B cell (primary cell): ENCODE results near the gene RPL41. TPM values are rescaled to one million over a fixed set of nuclear protein-coding genes. Genes with fewer than 3 reads are reported as not detected.

ENCODE experiments used
- ATAC-seq: fragments of 200-7000 bp; cut with Tn5 transposase; one replicate; pipeline ENCODE4 v1.10.0; 2021; ENCODE audit warnings: low read depth, mild to moderate bottlenecking, moderate number of reproducible peaks, moderate library complexity
- CTCF ChIA-PET: fragments of 350-600 bp; sonication (Branson Sonifier 250); formaldehyde crosslinking; loops from one replicate; lab custom pipeline; 2021; ENCODE audit warnings: antibody characterized with exemption, inconsistent platforms; lab: Charles Lee
- POLR2A ChIA-PET: fragments of 350-600 bp; sonication (Branson Sonifier 250); formaldehyde crosslinking; loops from one replicate; lab custom pipeline; 2021; ENCODE audit warnings: antibody characterized with exemption; lab: Charles Lee
- DNase-seq: peaks from one replicate; pipeline ENCODE4 v3.0.0; 2013
- H2AFZ ChIP-seq: 2 replicates; pipeline ENCODE4 v1.6.1; 2012; ENCODE audit warnings: mild to moderate bottlenecking, low read depth, low read length; ENCODE audit not compliant: insufficient read depth, poor library complexity, severe bottlenecking
- H3K27ac ChIP-seq, 2 donors: 1 replicate in 1 of 2; 2 replicates in 1 of 2; pipeline ENCODE4 v1.5.1; 2012 to 2013; ENCODE audit warnings: low read length in 2 of 2, mild to moderate bottlenecking in 2 of 2, moderate library complexity in 1 of 2
- H3K27me3 ChIP-seq, 4 experiments: fragments of 200-600 bp in 1 of 4; sonication (generic) in 1 of 4; replicated peaks in 1 of 4; 1 replicate in 2 of 4; 2 replicates in 2 of 4; pipeline versions ENCODE4 v1.6.1 to v1.7.0; 2013 to 2016; ENCODE audit warnings: low read length in 3 of 4, mild to moderate bottlenecking in 2 of 4, mixed read lengths in 1 of 4, moderate library complexity in 1 of 4; ENCODE audit not compliant: insufficient read depth in 4 of 4, control insufficient read depth in 3 of 4; ENCODE audit errors: control extremely low read depth in 1 of 4
- H3K36me3 ChIP-seq, 2 experiments: replicated peaks in 1 of 2; 1 replicate in 1 of 2; 2 replicates in 1 of 2; pipeline versions ENCODE4 v1.6.1 to v1.7.1; 2013; ENCODE audit warnings: low read length in 1 of 2; ENCODE audit not compliant: insufficient read depth in 2 of 2, control insufficient read depth in 1 of 2; ENCODE audit errors: control extremely low read depth in 1 of 2, extremely low read depth in 1 of 2
- H3K4me1 ChIP-seq, 2 donors: fragments of 200-600 bp in 1 of 2; sonication (generic) in 1 of 2; 1 replicate in 1 of 2; 2 replicates in 1 of 2; pipeline versions ENCODE4 v1.5.1 to v1.6.1; 2013 to 2017; ENCODE audit warnings: low read length in 2 of 2; ENCODE audit not compliant: control insufficient read depth in 2 of 2, insufficient read depth in 2 of 2
- H3K4me2 ChIP-seq: replicated peaks from 2 replicates; pipeline ENCODE3; 2012; ENCODE audit warnings: mild to moderate bottlenecking, low read depth, low read length; ENCODE audit not compliant: poor library complexity, severe bottlenecking
- H3K4me3 ChIP-seq, 5 experiments: fragments of 200-600 bp in 1 of 5; sonication (generic) in 1 of 5; 1 replicate in 3 of 5; 2 replicates in 2 of 5; pipeline versions ENCODE4 v1.5.1 to v1.7.0; 2011 to 2016; ENCODE audit warnings: low read length in 4 of 5, mild to moderate bottlenecking in 4 of 5, low read depth in 2 of 5, control low read depth in 1 of 5, moderate library complexity in 1 of 5; ENCODE audit not compliant: insufficient read depth in 1 of 5; ENCODE audit errors: control extremely low read depth in 1 of 5, extremely low read depth in 1 of 5
- H3K79me2 ChIP-seq: fragments of 200-600 bp; sonication (generic); one replicate; pipeline ENCODE4 v1.6.0; 2016; ENCODE audit warnings: low read length; ENCODE audit not compliant: control insufficient read depth, insufficient read depth
- H3K9ac ChIP-seq: fragments of 200-600 bp; sonication (generic); 2 replicates; pipeline ENCODE4 v1.6.1; 2017; ENCODE audit warnings: mild to moderate bottlenecking, low read length, moderate library complexity
- H3K9me3 ChIP-seq, 3 donors: one replicate each; pipeline versions ENCODE4 v1.6.1 to v1.7.1; 2013; ENCODE audit warnings: low read length in 2 of 3; ENCODE audit not compliant: control insufficient read depth in 2 of 3, insufficient read depth in 1 of 3; ENCODE audit errors: control extremely low read depth in 1 of 3
- H4K20me1 ChIP-seq: 2 replicates; pipeline ENCODE4 v1.6.0; 2012; ENCODE audit warnings: mild to moderate bottlenecking, low read length; ENCODE audit not compliant: insufficient read depth, control insufficient read depth, poor library complexity, severe bottlenecking
- H3K27ac Mint-ChIP-seq: one replicate; pipeline ENCODE4 v1.8.0; 2021; ENCODE audit warnings: mixed read lengths
- H3K27me3 Mint-ChIP-seq: one replicate; pipeline ENCODE4 v1.8.0; 2021; ENCODE audit warnings: mixed read lengths
- H3K4me1 Mint-ChIP-seq: one replicate; pipeline ENCODE4 v1.8.0; 2021; ENCODE audit warnings: mixed read lengths
- H3K4me3 Mint-ChIP-seq: one replicate; pipeline ENCODE4 v1.8.0; 2021; ENCODE audit warnings: mixed read lengths
- H3K9me3 Mint-ChIP-seq: one replicate; pipeline ENCODE4 v1.8.0; 2022; ENCODE audit warnings: mixed read lengths; ENCODE audit not compliant: insufficient read depth
- CTCF ChIP-seq: fragments of 200-600 bp; IDR thresholded peaks from one replicate; pipeline ENCODE4 v1.8.0; 2022; ENCODE audit warnings: antibody characterized with exemption, mild to moderate bottlenecking
- EZH2 ChIP-seq: IDR thresholded peaks from 2 replicates; pipeline ENCODE4 v1.6.1; 2012; ENCODE audit warnings: borderline replicate concordance, low read depth, mild to moderate bottlenecking, moderate library complexity, low read length; ENCODE audit not compliant: insufficient read depth, poor library complexity, severe bottlenecking
- WGBS: methylation state at CpG from one replicate; pipeline ENCODE4 v1.1.5; 2013; ENCODE audit warnings: missing lambda C conversion rate; ENCODE audit not compliant: insufficient coverage; 5-methylcytosine and 5-hydroxymethylcytosine counted together
- intact Hi-C: fragments of 100-400 bp; cut with micrococcal nuclease; formaldehyde crosslinking; loops from one replicate; pipeline ENCODE4 v1.10.0; 2022
- polyA plus RNA-seq: library from polyadenylated mRNA; depleted of rRNA; stranded (reverse); fragments of >200 nt; gene quantifications from 2 replicates; pipeline ENCODE4 v1.2.3, GENCODE V29; 2012
- total RNA-seq, 2 donors: library from RNA; stranded (reverse); fragments of 120-200 nt in 1 of 2; gene quantifications; 1 replicate in 1 of 2; 2 replicates in 1 of 2; pipeline versions ENCODE4 v1.2.3 to v1.2.4, GENCODE V29; 2013 to 2022

The RPL41 gene
- total and polyA plus RNA-seq, 2 donors (not counting 1 experiment from before 2014, with no cell fraction given) = 4,738 to 10,371 TPM

- no peak overlapping the region for H3K27ac Mint-ChIP-seq
- H3K4me1 Mint-ChIP-seq = peaks cover 14% of the 10 kb centered on the region
- Histone ChIP-seq H3K27me3 (no peaks in the 10 kb centered on the region), H3K4me1 (peaks cover 7 to 11% of the 10 kb centered on the region in 2 donors), H4K20me1 (no peaks in the 10 kb centered on the region), H2AFZ (no peak overlapping the region), H3K27ac (no peak overlapping the region), H3K9me3 (no peaks in the 10 kb centered on the region), H3K4me3 (no peak overlapping the region), H3K4me2 (no peak overlapping the region), H3K9ac (no peak overlapping the region), H3K36me3 (peaks cover 0 to 65% of the 10 kb centered on the region in 2 experiments), H3K79me2 (peaks cover 15% of the 10 kb centered on the region)
- DNase-seq (no peak), ATAC-seq (no peak)
- no peak overlapping the region for H3K4me3 Mint-ChIP-seq
- intact Hi-C loops = no loop called here
- WGBS = 94% methylated on average over 3 of the region's 5 CpGs
- TF ChIP-seq CTCF = no peak
- no peak for TF ChIP-seq EZH2
- H3K9me3 Mint-ChIP-seq = no peaks in the 10 kb centered on the region
- no peaks in the 10 kb centered on the region for H3K27me3 Mint-ChIP-seq
- ChIA-PET CTCF (interaction anchor here (1.0 kb wide), 1 partner anchor 9 kb away, joined by 5 read pairs; no protein-coding TSS in a partner anchor), POLR2A (interaction anchor here (0.6 kb wide), 1 partner anchor 103 kb away, joined by 3 read pairs; no protein-coding TSS in a partner anchor)
Measured at GRCh38 chr12:56110571-56110970, 5.9 kb upstream of the RPL41 start.

- H3K4me3 Mint-ChIP-seq = peak overlapping the region; percentile 45
- no peaks in the 10 kb centered on the region for H3K27me3 ChIP-seq
- no peak for ATAC-seq
- no peak overlapping the region for H3K4me2 ChIP-seq
- ChIA-PET CTCF (interaction anchor here (0.7 kb wide), 1 partner anchor 825 kb away, joined by 3 read pairs; no protein-coding TSS in a partner anchor), POLR2A (no interaction called here)
- peaks cover 9 to 22% of the 10 kb centered on the region in 2 donors for H3K4me1 ChIP-seq
- no CpG with 5 or more reads among the region's 1 CpG for WGBS
- no peak overlapping the region for H3K27ac ChIP-seq
- TF ChIP-seq CTCF (no peak), EZH2 (no peak)
- peaks cover 0 to 47% of the 10 kb centered on the region in 2 experiments for H3K36me3 ChIP-seq
- peaks cover 9% of the 10 kb centered on the region for H3K79me2 ChIP-seq
- H3K27ac Mint-ChIP-seq = peak overlapping the region; percentile 61
- H3K4me1 Mint-ChIP-seq = peaks cover 25% of the 10 kb centered on the region
- no peak overlapping the region for H3K9ac ChIP-seq
- H3K9me3 ChIP-seq = no peaks in the 10 kb centered on the region
- H4K20me1 ChIP-seq = no peaks in the 10 kb centered on the region
- no peak overlapping the region for H2AFZ ChIP-seq
- intact Hi-C loops = no loop called here
- no peak overlapping the region for H3K4me3 ChIP-seq
- DNase-seq = no peak
- H3K9me3 Mint-ChIP-seq = no peaks in the 10 kb centered on the region
- no peaks in the 10 kb centered on the region for H3K27me3 Mint-ChIP-seq
Measured at GRCh38 chr12:56114084-56114483, 2.3 kb upstream of the RPL41 start.
